Measurements from ENCODE around the gene ACTG1.
A peak's percentile ranks its signal among the peaks of the same experiment; 100 is the strongest.

- no peak for TF ChIP-seq CTCF (IDR thresholded peaks at IDR 0.05)
- TF ChIP-seq POLR2A (IDR thresholded peaks at IDR 0.05) = peak; percentile 58 to 80
Observed at GRCh38 chr17:81552244-81553017, 39.8 kb upstream of the ACTG1 start, which contains the start of gene FAAP100.

Measured in uterus (tissue), 2 donors.